ENCODE data around the gene GRK5. TPM values are rescaled to one million over a fixed set of nuclear protein-coding genes. Genes with fewer than 3 reads are reported as not detected.

The GRK5 gene
- total and polyA plus RNA-seq, 9 of the 15 experiments (the other 6 are each of a cell fraction or from before 2014, with no cell fraction given): 0.46 to 0.83 (median 0.67) TPM; not detected in 2

- Histone ChIP-seq H3K79me2 (ENCODE audit: control insufficient read depth, insufficient read depth, low read length) (no peaks in the 10 kb centered on the region), H3K9me1 (ENCODE audit: control insufficient read depth, insufficient read depth, low read length) (no peaks in the 10 kb centered on the region), H3K4me1 (replicated peaks in 1 of 2; ENCODE audit: control insufficient read depth in 2 of 2, insufficient read depth in 2 of 2, low read length in 2 of 2) (peaks cover 0 to 14% of the 10 kb centered on the region in 2 experiments; a peak in 1 of 5 replicates), H3K27me3 (ENCODE audit: control insufficient read depth in 2 of 2, insufficient read depth in 2 of 2, low read length in 2 of 2) (peaks cover 0 to 30% of the 10 kb centered on the region in 2 experiments; a peak in 3 of 5 replicates), H3K4me2 (ENCODE audit: insufficient read depth, low read length) (no peak overlapping the region), H4K20me1 (replicated peaks; ENCODE audit: control insufficient read depth, insufficient read depth, low read length) (no peaks in the 10 kb centered on the region), H3K9me3 (replicated peaks; ENCODE audit: control insufficient read depth, insufficient read depth, low read depth, low read length) (no peaks in the 10 kb centered on the region), H3K4me3 (no peak overlapping the region), H3K27ac (ENCODE audit: extremely low read depth, low read depth, low read length) (no peak overlapping the region), H3K36me3 (ENCODE audit: control insufficient read depth, insufficient read depth, low read length) (no peaks in the 10 kb centered on the region), H3K9ac (ENCODE audit: insufficient read depth in 1 of 2, low read depth in 2 of 2, low read length in 2 of 2) (no peak overlapping the region), H2AFZ (ENCODE audit: low read depth, low read length) (no peak overlapping the region)
- no peak for FAIRE-seq
- BruUV-seq (replicated peaks): no TSS peak
- no peak for DNase-seq (ENCODE audit: extremely low read depth in 1 of 4, low spot score in 3 of 4)
- 12% methylated on average over 5 of the region's 5 CpGs for WGBS (ENCODE audit: insufficient coverage, low coverage, missing lambda C conversion rate)
- CTCF ChIA-PET (ENCODE audit: low intra/inter-chr PET ratio): no interaction called here
- intact Hi-C loops (cut with micrococcal nuclease): loop anchor here (10.0 kb wide), 1 partner anchor 105 kb away; the partner anchor contains the start of gene RGS10
- POLR2A ChIA-PET: interaction anchor here (0.6 kb wide), 1 partner anchor 172 kb away, joined by 6 read pairs; no protein-coding TSS in a partner anchor
- TF ChIP-seq CTCFL (IDR thresholded peaks at IDR 0.05; ENCODE audit: borderline replicate concordance, insufficient read depth, low read depth, low read length, poor library complexity, severe bottlenecking) (no peak), HNRNPLL (IDR thresholded peaks at IDR 0.05; ENCODE audit: low read depth, low read length, poor library complexity, severe bottlenecking) (no peak), STAG1 (CRISPR knock-in tag; IDR thresholded peaks at IDR 0.05; ENCODE audit: borderline replicate concordance) (no peak), POLR2B (IDR thresholded peaks at IDR 0.05; ENCODE audit: low read depth, partially characterized antibody) (no peak), ELF2 (CRISPR knock-in tag; IDR thresholded peaks at IDR 0.05) (no peak), MYNN (IDR thresholded peaks at IDR 0.05) (no peak), MYNN (CRISPR knock-in tag; IDR thresholded peaks at IDR 0.05) (no peak)
- TF ChIP-seq, protein P1, sequence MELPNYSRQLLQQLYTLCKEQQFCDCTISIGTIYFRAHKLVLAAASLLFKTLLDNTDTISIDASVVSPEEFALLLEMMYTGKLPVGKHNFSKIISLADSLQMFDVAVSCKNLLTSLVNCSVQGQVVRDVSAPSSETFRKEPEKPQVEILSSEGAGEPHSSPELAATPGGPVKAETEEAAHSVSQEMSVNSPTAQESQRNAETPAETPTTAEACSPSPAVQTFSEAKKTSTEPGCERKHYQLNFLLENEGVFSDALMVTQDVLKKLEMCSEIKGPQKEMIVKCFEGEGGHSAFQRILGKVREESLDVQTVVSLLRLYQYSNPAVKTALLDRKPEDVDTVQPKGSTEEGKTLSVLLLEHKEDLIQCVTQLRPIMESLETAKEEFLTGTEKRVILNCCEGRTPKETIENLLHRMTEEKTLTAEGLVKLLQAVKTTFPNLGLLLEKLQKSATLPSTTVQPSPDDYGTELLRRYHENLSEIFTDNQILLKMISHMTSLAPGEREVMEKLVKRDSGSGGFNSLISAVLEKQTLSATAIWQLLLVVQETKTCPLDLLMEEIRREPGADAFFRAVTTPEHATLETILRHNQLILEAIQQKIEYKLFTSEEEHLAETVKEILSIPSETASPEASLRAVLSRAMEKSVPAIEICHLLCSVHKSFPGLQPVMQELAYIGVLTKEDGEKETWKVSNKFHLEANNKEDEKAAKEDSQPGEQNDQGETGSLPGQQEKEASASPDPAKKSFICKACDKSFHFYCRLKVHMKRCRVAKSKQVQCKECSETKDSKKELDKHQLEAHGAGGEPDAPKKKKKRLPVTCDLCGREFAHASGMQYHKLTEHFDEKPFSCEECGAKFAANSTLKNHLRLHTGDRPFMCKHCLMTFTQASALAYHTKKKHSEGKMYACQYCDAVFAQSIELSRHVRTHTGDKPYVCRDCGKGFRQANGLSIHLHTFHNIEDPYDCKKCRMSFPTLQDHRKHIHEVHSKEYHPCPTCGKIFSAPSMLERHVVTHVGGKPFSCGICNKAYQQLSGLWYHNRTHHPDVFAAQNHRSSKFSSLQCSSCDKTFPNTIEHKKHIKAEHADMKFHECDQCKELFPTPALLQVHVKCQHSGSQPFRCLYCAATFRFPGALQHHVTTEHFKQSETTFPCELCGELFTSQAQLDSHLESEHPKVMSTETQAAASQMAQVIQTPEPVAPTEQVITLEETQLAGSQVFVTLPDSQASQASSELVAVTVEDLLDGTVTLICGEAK (IDR thresholded peaks at IDR 0.05): no peak
- TF ChIP-seq, protein P1 (CRISPR knock-in tag; IDR thresholded peaks at IDR 0.05): no peak
- in situ Hi-C loops (cut with MboI): no loop called here
- no peak for ATAC-seq
These were observed 232.6 kb downstream of the GRK5 start for GRCh38 chr10:119439922-119440321.

Measured in K562 (cell line).